Panc1 (cell line): ENCODE results near the gene ACTN3. TPM values are rescaled to one million over a fixed set of nuclear protein-coding genes. Genes with fewer than 3 reads are reported as not detected.

Experiments used
- ATAC-seq: fragments of 200-7000 bp; cut with Tn5 transposase; 2 replicates; pipeline ENCODE4 v1.9.1; 2020; ENCODE audit warnings: mild to moderate bottlenecking, moderate library complexity
- BruUV-seq: library from RNA; stranded (reverse); fragments of 400-500 nt; replicated peaks from 2 replicates; lab custom pipeline; 2021; lab: Mats Ljungman, UMichigan
- CTCF ChIA-PET: fragments of 300-600 bp; sonication (Branson Sonifier 250); formaldehyde crosslinking; loops from one replicate; lab custom pipeline; 2022; ENCODE audit warnings: antibody characterized with exemption; lab: Charles Lee
- POLR2A ChIA-PET: fragments of 300-600 bp; sonication (Branson Sonifier 250); formaldehyde crosslinking; loops from one replicate; lab custom pipeline; 2022; ENCODE audit warnings: antibody characterized with exemption; lab: Charles Lee
- DNase-seq: peaks from one replicate; pipeline ENCODE4 v3.0.0-alpha.2; 2010; ENCODE audit warnings: low read depth, low spot score
- H3K27ac ChIP-seq: 2 replicates; pipeline ENCODE4 v1.5.1; 2011; ENCODE audit warnings: mild to moderate bottlenecking, low read length, inconsistent platforms
- H3K27me3 ChIP-seq: fragments of 200-500 bp; sonication (Bioruptor generic); 2 replicates; pipeline ENCODE4 v1.6.0; 2014; ENCODE audit warnings: low read length, inconsistent platforms; ENCODE audit not compliant: control insufficient read depth, insufficient read depth
- H3K36me3 ChIP-seq: fragments of 200-500 bp; sonication (Bioruptor generic); 2 replicates; pipeline ENCODE4 v1.5.1; 2014; ENCODE audit warnings: inconsistent platforms, mild to moderate bottlenecking, low read length, moderate library complexity; ENCODE audit not compliant: control insufficient read depth, insufficient read depth
- H3K4me1 ChIP-seq: 2 replicates; pipeline ENCODE4 v1.5.1; 2011; ENCODE audit warnings: inconsistent platforms, mild to moderate bottlenecking, low read length, moderate library complexity; ENCODE audit not compliant: control insufficient read depth, insufficient read depth
- H3K4me3 ChIP-seq, 2 experiments: 2 replicates each; pipeline ENCODE4 v1.5.1; 2011 to 2012; ENCODE audit warnings: low read depth in 2 of 2, low read length in 2 of 2, mild to moderate bottlenecking in 2 of 2, inconsistent platforms in 1 of 2, moderate library complexity in 1 of 2
- H3K9me3 ChIP-seq: fragments of 200-500 bp; sonication (Bioruptor generic); 2 replicates; pipeline ENCODE4 v1.5.1; 2014; ENCODE audit warnings: low read depth, mild to moderate bottlenecking, inconsistent platforms, low read length, moderate library complexity; ENCODE audit not compliant: control insufficient read depth, insufficient read depth
- CTCF ChIP-seq: fragments of 450-650 bp; IDR thresholded peaks from 2 replicates; pipeline ENCODE4 v1.5.1; 2017; ENCODE audit warnings: mild to moderate bottlenecking
- POLR2AphosphoS5 ChIP-seq: IDR thresholded peaks from 2 replicates; pipeline ENCODE4 v1.6.1; 2012; ENCODE audit warnings: mild to moderate bottlenecking, low read depth, low read length, moderate library complexity
- REST ChIP-seq, 2 experiments: IDR thresholded peaks; 2 replicates each; pipeline ENCODE4 v1.6.1; 2011 to 2012; ENCODE audit warnings: low read depth in 2 of 2, control low read depth in 1 of 2, low read length in 1 of 2, mild to moderate bottlenecking in 1 of 2, moderate library complexity in 1 of 2; ENCODE audit not compliant: insufficient read depth in 1 of 2
- SIN3A ChIP-seq: IDR thresholded peaks from 2 replicates; pipeline ENCODE4 v1.6.1; 2012; ENCODE audit warnings: low read depth, mild to moderate bottlenecking, low read length, moderate library complexity, borderline replicate concordance; ENCODE audit not compliant: insufficient read depth
- TCF7L2 ChIP-seq: IDR thresholded peaks from 2 replicates; pipeline ENCODE4 v1.6.1; 2011; ENCODE audit warnings: mild to moderate bottlenecking, low read depth, low read length, inconsistent platforms
- in situ Hi-C: cut with HindIII; loops from 2 replicates; pipeline ENCODE4 v1.10.0; 2016; ENCODE audit warnings: low sequenced_read_pairs, low pct_unique_long_range_greater_than_20kb
- intact Hi-C: fragments of 100-400 bp; cut with micrococcal nuclease; formaldehyde crosslinking; loops from one replicate; pipeline ENCODE4 v1.10.0; 2022; ENCODE audit not compliant: unreplicated experiment
- total RNA-seq: library from RNA; stranded (reverse); gene quantifications from one replicate; pipeline ENCODE4 v1.2.1, GENCODE V29; 2021; ENCODE audit not compliant: unreplicated experiment

The ACTN3 gene
- total RNA-seq, 1 experiment from 2014 or later: 0.13 TPM

DNA sequence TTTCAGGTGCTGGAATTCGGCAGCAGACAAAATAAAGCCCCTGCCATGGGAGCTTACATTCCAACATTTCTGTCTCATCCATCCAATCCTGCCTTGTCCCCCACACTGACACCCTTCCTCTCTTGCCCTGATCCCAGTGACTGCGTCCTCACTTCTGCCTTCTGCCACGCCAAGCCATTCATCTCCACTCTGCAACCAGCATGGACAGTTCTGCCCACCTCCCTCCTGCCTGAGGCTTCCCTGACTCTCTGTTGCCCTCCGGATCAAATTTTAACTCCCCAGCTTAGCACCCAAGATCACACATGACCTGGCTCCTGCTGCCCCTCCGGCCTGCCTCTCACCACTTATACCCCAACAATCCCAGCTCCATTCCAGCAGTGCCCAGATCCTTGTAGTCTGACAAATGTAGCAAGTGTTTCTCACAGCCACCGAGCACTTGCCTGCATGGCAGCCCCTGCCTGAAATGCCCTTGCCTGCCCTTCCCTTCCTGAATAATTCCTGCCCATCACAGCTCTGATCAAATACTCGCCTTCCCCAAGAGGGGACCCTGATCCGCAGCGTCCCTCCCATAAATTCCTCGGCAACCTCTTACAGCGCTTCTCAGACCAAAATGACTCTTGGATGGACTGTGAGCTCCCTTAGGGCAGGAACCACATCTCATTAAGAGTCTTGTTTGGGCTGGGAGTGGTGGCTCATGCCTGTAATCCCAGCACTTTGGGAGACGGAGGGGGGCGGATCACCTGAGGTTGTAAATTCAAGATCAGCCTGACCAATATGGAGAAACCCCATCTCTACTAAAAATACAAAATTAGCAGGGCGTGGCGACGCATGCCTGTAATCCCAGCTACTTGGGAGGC is 2.3 kb downstream of the ACTN3 start:
- CTCF ChIA-PET: no interaction called here
- no TSS peak for BruUV-seq
- no peaks in the 10 kb centered on the region for H3K9me3 ChIP-seq
- in situ Hi-C loops (no loop called here), intact Hi-C loops (no loop called here)
- no peaks in the 10 kb centered on the region for H3K27me3 ChIP-seq
- no peak for ATAC-seq
- TF ChIP-seq CTCF: no peak
- no peak for TF ChIP-seq POLR2AphosphoS5
- no peak for TF ChIP-seq REST (IDR thresholded peaks at IDR 0.05; ENCODE audit: insufficient read depth in 1 of 2, low read depth in 2 of 2, low read length in 1 of 2)
- TF ChIP-seq TCF7L2: no peak
- no peak for TF ChIP-seq SIN3A
- no peak overlapping the region for H3K27ac ChIP-seq
- no peak overlapping the region for H3K4me3 ChIP-seq
- no peaks in the 10 kb centered on the region for H3K36me3 ChIP-seq
- DNase-seq: no peak
- POLR2A ChIA-PET: interaction anchor here (0.6 kb wide), 1 partner anchor 59 kb away, joined by 9 read pairs; no protein-coding TSS in a partner anchor
- peaks cover 9% of the 10 kb centered on the region for H3K4me1 ChIP-seq

- H3K4me3 ChIP-seq: no peak overlapping the region
- ATAC-seq: no peak
- H3K36me3 ChIP-seq: no peaks in the 10 kb centered on the region
- ChIA-PET POLR2A (no interaction called here), CTCF (no interaction called here)
- TF ChIP-seq SIN3A: no peak
- TF ChIP-seq REST (IDR thresholded peaks at IDR 0.05; ENCODE audit: insufficient read depth in 1 of 2, low read depth in 2 of 2, low read length in 1 of 2): no peak
- TF ChIP-seq POLR2AphosphoS5: no peak
- no peak for TF ChIP-seq TCF7L2
- no peak for TF ChIP-seq CTCF
- no peak for DNase-seq
- no TSS peak for BruUV-seq
- peaks cover 9% of the 10 kb centered on the region for H3K4me1 ChIP-seq
- H3K27ac ChIP-seq: no peak overlapping the region
- intact Hi-C loops (no loop called here), in situ Hi-C loops (no loop called here)
- H3K27me3 ChIP-seq: no peaks in the 10 kb centered on the region
- no peaks in the 10 kb centered on the region for H3K9me3 ChIP-seq
These were observed 3.0 kb downstream of the ACTN3 start for GRCh38 chr11:66549696-66550095.
